PC-9 (cell line): ENCODE results near the gene LRRC34.

Source experiments
- CTCF ChIP-seq: fragments of 200-600 bp; sonication (generic); conservative IDR thresholded peaks from 2 replicates; pipeline ENCODE4 v1.6.1; 2017; ENCODE audit warnings: mixed run types, antibody characterized with exemption, mild to moderate bottlenecking, moderate library complexity
- EZH2 ChIP-seq: fragments of 200-600 bp; sonication (generic); IDR thresholded peaks from 2 replicates; pipeline ENCODE4 v1.8.0; 2017; ENCODE audit warnings: antibody characterized with exemption, low read depth

DNA sequence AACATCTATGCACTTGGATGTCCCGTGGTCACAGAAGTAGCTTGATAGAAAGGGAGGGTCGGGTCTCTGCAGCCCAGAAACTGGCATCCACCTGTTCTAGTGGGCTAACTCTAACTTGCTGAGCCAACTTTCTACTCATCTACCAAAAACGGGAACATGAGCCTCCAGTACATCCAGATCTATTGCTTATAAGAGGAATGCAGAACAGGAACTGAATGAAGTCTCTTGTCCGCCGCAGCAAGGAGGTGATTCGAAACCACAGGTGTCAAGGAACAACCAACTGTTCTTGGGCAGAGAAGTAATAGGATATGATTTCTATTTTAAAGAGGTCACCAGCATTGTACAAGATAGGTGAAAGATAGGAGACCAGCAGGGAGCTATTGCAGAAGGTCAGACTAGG, 65.8 kb downstream of the LRRC34 start:
- no peak for TF ChIP-seq CTCF
- TF ChIP-seq EZH2, result no peak
